IMR-90 (cell line): ENCODE measurements around the gene NEMP1. TPM values are rescaled to one million over a fixed set of nuclear protein-coding genes. Genes with fewer than 3 reads are reported as not detected.
"Not testable (repeated sequence)": the region's sequence is repeated elsewhere in the genome, so short reads cannot be mapped to it uniquely, and the experiment has no call there.

ENCODE experiments used
- ATAC-seq: fragments of 200-7000 bp; cut with Tn5 transposase; 2 replicates; pipeline ENCODE4 v1.9.1; 2020; ENCODE audit warnings: low read depth, mild to moderate bottlenecking, moderate library complexity
- BruUV-seq: library from RNA; stranded (reverse); fragments of 400-500 nt; replicated peaks from 2 replicates; lab custom pipeline; 2021; lab: Mats Ljungman, UMichigan
- CTCF ChIA-PET: fragments of 300-600 bp; formaldehyde crosslinking; extraction: SDS; loops from one replicate; lab custom pipeline; 2021; ENCODE audit warnings: antibody characterized with exemption; lab: Yijun Ruan, JAX
- POLR2A ChIA-PET: fragments of 300-600 bp; sonication (Branson Sonifier 250); formaldehyde crosslinking; loops from one replicate; lab custom pipeline; 2022; ENCODE audit warnings: antibody characterized with exemption; ENCODE audit not compliant: unreplicated experiment; lab: Charles Lee
- DNase-seq: peaks from one replicate; pipeline ENCODE4 v3.0.0; 2013
- H2AFZ ChIP-seq: replicated peaks from 2 replicates; pipeline ENCODE3; 2013; ENCODE audit warnings: low read length, mild to moderate bottlenecking; ENCODE audit not compliant: poor library complexity
- H2AK5ac ChIP-seq: 2 replicates; pipeline ENCODE4 v1.6.1; 2013; ENCODE audit warnings: low read depth, low read length, inconsistent platforms
- H2AK9ac ChIP-seq: replicated peaks from 2 replicates; pipeline ENCODE3; 2013; ENCODE audit warnings: mild to moderate bottlenecking, low read depth, low read length, moderate library complexity; ENCODE audit not compliant: poor library complexity
- H2BK120ac ChIP-seq: 2 replicates; pipeline ENCODE4 v1.6.1; 2013; ENCODE audit warnings: low read depth, low read length, inconsistent platforms
- H2BK15ac ChIP-seq: 3 replicates; pipeline ENCODE4 v1.6.1; 2013; ENCODE audit warnings: low read depth, low read length, inconsistent platforms
- H2BK20ac ChIP-seq: 2 replicates; pipeline ENCODE4 v1.6.1; 2013; ENCODE audit warnings: low read depth, mild to moderate bottlenecking, inconsistent platforms, low read length, moderate library complexity
- H2BK5ac ChIP-seq: 2 replicates; pipeline ENCODE4 v1.6.1; 2013; ENCODE audit warnings: mild to moderate bottlenecking, low read depth, low read length, inconsistent platforms; ENCODE audit not compliant: poor library complexity, severe bottlenecking
- H3K14ac ChIP-seq: replicated peaks from 2 replicates; pipeline ENCODE4 v1.6.1; 2013; ENCODE audit warnings: low read depth, low read length, inconsistent platforms
- H3K18ac ChIP-seq: 2 replicates; pipeline ENCODE4 v1.6.1; 2013; ENCODE audit warnings: low read depth, low read length, control low read depth
- H3K23ac ChIP-seq: 2 replicates; pipeline ENCODE4 v1.6.1; 2013; ENCODE audit warnings: low read depth, low read length, inconsistent platforms
- H3K27ac ChIP-seq: 2 replicates; pipeline ENCODE4 v1.5.1; 2013; ENCODE audit warnings: mild to moderate bottlenecking, control low read depth, low read length; ENCODE audit not compliant: insufficient read depth
- H3K27me3 ChIP-seq: 2 replicates; pipeline ENCODE4 v1.6.1; 2013; ENCODE audit warnings: low read length; ENCODE audit not compliant: control insufficient read depth, insufficient read depth
- H3K36me3 ChIP-seq: 2 replicates; pipeline ENCODE4 v1.6.1; 2013; ENCODE audit warnings: low read length, mixed read lengths; ENCODE audit not compliant: control insufficient read depth, insufficient read depth
- H3K4ac ChIP-seq: 2 replicates; pipeline ENCODE4 v1.6.1; 2013; ENCODE audit warnings: low read depth, low read length, inconsistent platforms
- H3K4me1 ChIP-seq: 2 replicates; pipeline ENCODE4 v1.6.1; 2013; ENCODE audit warnings: low read length, mixed read lengths; ENCODE audit not compliant: control insufficient read depth, insufficient read depth
- H3K4me2 ChIP-seq: 2 replicates; pipeline ENCODE4 v1.6.1; 2013; ENCODE audit warnings: low read depth, mild to moderate bottlenecking, control low read depth, low read length, moderate library complexity
- H3K4me3 ChIP-seq: 2 replicates; pipeline ENCODE4 v1.5.1; 2013; ENCODE audit warnings: low read depth, mild to moderate bottlenecking, control low read depth, low read length, moderate library complexity; ENCODE audit not compliant: insufficient read depth
- H3K56ac ChIP-seq: 2 replicates; pipeline ENCODE4 v1.6.1; 2013; ENCODE audit warnings: low read length, inconsistent platforms; ENCODE audit not compliant: insufficient read depth; ENCODE audit errors: extremely low read depth
- H3K79me1 ChIP-seq, 2 experiments: 2 replicates each; pipeline ENCODE4 v1.6.1; 2013; ENCODE audit warnings: low read length in 2 of 2, inconsistent platforms in 1 of 2, low read depth in 1 of 2
- H3K9ac ChIP-seq: 2 replicates; pipeline ENCODE4 v1.6.1; 2013; ENCODE audit warnings: low read depth, low read length, control low read depth
- H3K9me1 ChIP-seq: 2 replicates; pipeline ENCODE4 v1.6.1; 2013; ENCODE audit warnings: low read length, inconsistent platforms; ENCODE audit not compliant: insufficient read depth
- H3K9me3 ChIP-seq: 2 replicates; pipeline ENCODE4 v1.6.1; 2013; ENCODE audit warnings: low read length; ENCODE audit not compliant: control insufficient read depth, insufficient read depth
- H4K20me1 ChIP-seq: 2 replicates; pipeline ENCODE4 v1.6.1; 2013; ENCODE audit warnings: low read length, inconsistent platforms; ENCODE audit not compliant: insufficient read depth
- H4K5ac ChIP-seq: 2 replicates; pipeline ENCODE4 v1.6.1; 2013; ENCODE audit warnings: mild to moderate bottlenecking, low read depth, low read length, control low read depth
- H4K8ac ChIP-seq, 2 experiments: 2 replicates each; pipeline ENCODE4 v1.6.1; 2013; ENCODE audit warnings: low read depth in 2 of 2, low read length in 2 of 2, control low read depth in 1 of 2, inconsistent platforms in 1 of 2
- H4K91ac ChIP-seq: 2 replicates; pipeline ENCODE4 v1.6.1; 2013; ENCODE audit warnings: low read depth, low read length, inconsistent platforms; ENCODE audit not compliant: insufficient read depth
- whole genome bisulfite sequencing, 2 experiments: methylation state at CpG; one replicate each; pipeline versions ENCODE4 v1.1.5 to v1.1.7; 2013; ENCODE audit warnings: missing lambda C conversion rate in 2 of 2; ENCODE audit not compliant: insufficient read length in 1 of 2; ENCODE audit errors: extremely low coverage in 2 of 2; 5-methylcytosine and 5-hydroxymethylcytosine counted together
- dilution Hi-C: fragments of 300-500 bp; cut with HindIII; formaldehyde crosslinking; loops from one replicate; pipeline ENCODE4 v1.14.3; 2018; ENCODE audit warnings: low sequenced_read_pairs; ENCODE audit not compliant: unreplicated experiment
- in situ Hi-C: fragments of 300-500 bp; cut with MboI; formaldehyde crosslinking; loops from 3 replicates; pipeline ENCODE4 v1.14.3; 2019; ENCODE audit warnings: low sequenced_read_pairs, inconsistent platforms, mixed read lengths
- intact Hi-C: fragments of 100-400 bp; cut with micrococcal nuclease; formaldehyde crosslinking; loops from 2 replicates; pipeline ENCODE4 v1.10.0; 2022
- polyA plus RNA-seq, 3 experiments: library from polyadenylated mRNA; depleted of rRNA; stranded (reverse); fragments of >200 nt; gene quantifications; 2 replicates each; pipeline ENCODE4 v1.2.3, GENCODE V29; 2012; ENCODE audit warnings: low replicate concordance in 1 of 3
- total RNA-seq: library from RNA; depleted of rRNA; stranded (reverse); fragments of >200 nt; gene quantifications from 2 replicates; pipeline ENCODE4 v1.2.3, GENCODE V29; 2012

NEMP1 gene
- total and polyA plus RNA-seq, 2 of the 4 experiments (the other 2 are of a cell fraction): 8.9 to 10.9 TPM

DNA sequence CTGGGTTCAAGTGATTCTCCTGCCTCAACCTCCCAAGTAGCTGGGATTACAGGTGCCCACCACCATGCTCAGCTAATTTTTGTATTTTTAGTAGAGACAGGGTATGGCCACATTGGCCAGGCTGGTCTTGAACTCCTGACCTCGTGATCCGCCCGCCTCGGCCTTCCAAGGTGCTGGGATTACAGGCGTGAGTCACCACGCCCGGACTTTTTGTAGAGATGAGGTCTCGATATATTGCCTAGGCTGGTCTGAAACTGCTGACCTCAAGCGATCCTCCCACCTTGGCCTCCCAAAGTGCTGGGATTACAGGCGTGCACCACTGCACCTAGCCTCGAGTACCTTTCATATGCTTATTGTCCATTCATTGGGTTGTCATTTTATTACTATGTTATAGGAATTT lies 42.1 kb upstream of the NEMP1 start:
- H3K4me3 ChIP-seq, H3K4me1 ChIP-seq, H3K27me3 ChIP-seq, H2AK5ac ChIP-seq, H3K4me2 ChIP-seq, H4K20me1 ChIP-seq, H3K9ac ChIP-seq, ATAC-seq, H2BK20ac ChIP-seq, H3K23ac ChIP-seq, H3K79me1 ChIP-seq, H2AK9ac ChIP-seq, H3K9me1 ChIP-seq, DNase-seq, H3K36me3 ChIP-seq, H3K56ac ChIP-seq, intact Hi-C loops, H3K14ac ChIP-seq, H2BK5ac ChIP-seq, H3K27ac ChIP-seq, H4K5ac ChIP-seq, H3K9me3 ChIP-seq, POLR2A ChIA-PET, BruUV-seq, H2BK120ac ChIP-seq, H3K4ac ChIP-seq, H3K18ac ChIP-seq, dilution Hi-C loops, H4K8ac ChIP-seq, H2AFZ ChIP-seq, H2BK15ac ChIP-seq, H4K91ac ChIP-seq: not testable (repeated sequence)
- CTCF ChIA-PET: interaction anchor here (0.7 to 0.9 kb wide), 3 partner anchors 9 to 62 kb away, joined by 3 read pairs; partner anchors contain the start of gene STAT6
- in situ Hi-C loops: loop anchor here (5.0 kb wide), 1 partner anchor 57 kb away; no protein-coding TSS in a partner anchor
- 91% methylated on average over 5 of the region's 11 CpGs; no CpG with 5 or more reads in 1 of the 2 experiments for WGBS, 2 experiments
